Activated CD4-positive, alpha-beta T cell treated with anti-CD3 and anti-CD28 coated beads for 36 hours (primary cell): ENCODE measurements around the gene GLB1L. TPM values are rescaled to one million over a fixed set of nuclear protein-coding genes. Genes with fewer than 3 reads are reported as not detected.
"Not testable (repeated sequence)": the region's sequence is repeated elsewhere in the genome, so short reads cannot be mapped to it uniquely, and the experiment has no call there.

Experiments
- ATAC-seq: fragments of 200-7000 bp; cut with Tn5 transposase; one replicate; pipeline ENCODE4 v1.10.0; 2021; ENCODE audit warnings: mild to moderate bottlenecking, moderate library complexity
- CTCF ChIA-PET: fragments of 350-600 bp; sonication (Branson Sonifier 250); formaldehyde crosslinking; loops from one replicate; lab custom pipeline; 2021; ENCODE audit warnings: antibody characterized with exemption; lab: Charles Lee
- POLR2A ChIA-PET: fragments of 350-600 bp; sonication (Branson Sonifier 250); formaldehyde crosslinking; loops from one replicate; lab custom pipeline; 2021; ENCODE audit warnings: antibody characterized with exemption, inconsistent platforms; lab: Charles Lee
- DNase-seq: peaks from one replicate; pipeline ENCODE4 v3.0.0-alpha.2; 2020
- H3K27ac Mint-ChIP-seq: one replicate; pipeline ENCODE4 v1.8.0; 2021; ENCODE audit warnings: mixed read lengths
- H3K27me3 Mint-ChIP-seq: one replicate; pipeline ENCODE4 v1.8.0; 2021; ENCODE audit warnings: mixed read lengths
- H3K36me3 Mint-ChIP-seq: one replicate; pipeline ENCODE4 v1.8.0; 2021; ENCODE audit warnings: low read depth, mixed read lengths
- H3K4me1 Mint-ChIP-seq: one replicate; pipeline ENCODE4 v1.8.0; 2021; ENCODE audit warnings: mixed read lengths
- H3K4me3 Mint-ChIP-seq: one replicate; pipeline ENCODE4 v1.8.0; 2021; ENCODE audit warnings: mild to moderate bottlenecking, moderate library complexity, mixed read lengths
- H3K9me3 Mint-ChIP-seq: one replicate; pipeline ENCODE4 v1.8.0; 2021; ENCODE audit warnings: low read depth, mixed read lengths
- intact Hi-C, 2 experiments: fragments of 100-400 bp; cut with DNase I in 1 of 2; cut with micrococcal nuclease in 1 of 2; formaldehyde crosslinking; loops; one replicate each; pipeline versions ENCODE4 v1.14.2 to v1.15.1; 2022 to 2024; cut with DNase I, micrococcal nuclease
- total RNA-seq, 2 experiments: library from RNA; stranded (reverse); gene quantifications; one replicate each; pipeline ENCODE4 v1.2.3, GENCODE V29; 2021

The GLB1L gene
- total RNA-seq, 2 experiments from 2014 or later, result 2.7 to 4.2 TPM

DNA sequence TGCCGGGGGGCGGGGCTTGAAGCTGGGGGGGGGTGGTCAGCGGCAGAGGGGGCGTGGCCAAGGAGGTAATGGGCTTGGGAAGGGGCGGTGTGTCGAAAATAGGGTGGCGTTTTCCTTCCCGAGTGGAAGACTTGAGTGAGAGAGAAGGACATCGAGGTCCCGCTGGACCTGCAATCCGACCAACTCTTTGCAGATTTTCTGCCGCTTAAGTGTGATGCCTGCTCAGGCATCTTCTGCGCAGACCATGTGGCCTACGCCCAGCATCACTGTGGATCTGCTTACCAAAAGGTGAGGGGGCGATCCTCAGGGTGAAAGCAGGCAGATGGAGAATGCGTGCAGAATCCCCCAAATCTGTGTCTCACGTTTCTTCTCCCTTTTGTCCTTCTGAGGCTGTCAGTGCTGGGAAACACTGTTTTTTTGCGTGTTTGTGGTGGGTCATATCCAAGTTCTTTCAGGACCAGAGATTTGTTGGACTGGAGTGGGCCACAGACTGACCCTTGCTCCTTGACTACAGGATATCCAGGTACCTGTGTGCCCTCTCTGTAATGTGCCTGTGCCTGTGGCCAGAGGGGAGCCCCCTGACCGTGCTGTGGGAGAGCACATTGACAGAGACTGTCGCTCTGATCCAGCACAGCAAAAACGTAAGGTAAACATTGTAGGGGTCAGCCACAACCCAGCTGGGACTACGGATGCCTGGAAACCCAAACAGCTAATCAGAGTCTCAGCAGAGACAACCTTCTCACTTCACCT is 37.9 kb downstream of the GLB1L start:
- peaks cover 37% of the 10 kb centered on the region for H3K4me1 Mint-ChIP-seq
- peaks cover 29% of the 10 kb centered on the region for H3K36me3 Mint-ChIP-seq

DNA sequence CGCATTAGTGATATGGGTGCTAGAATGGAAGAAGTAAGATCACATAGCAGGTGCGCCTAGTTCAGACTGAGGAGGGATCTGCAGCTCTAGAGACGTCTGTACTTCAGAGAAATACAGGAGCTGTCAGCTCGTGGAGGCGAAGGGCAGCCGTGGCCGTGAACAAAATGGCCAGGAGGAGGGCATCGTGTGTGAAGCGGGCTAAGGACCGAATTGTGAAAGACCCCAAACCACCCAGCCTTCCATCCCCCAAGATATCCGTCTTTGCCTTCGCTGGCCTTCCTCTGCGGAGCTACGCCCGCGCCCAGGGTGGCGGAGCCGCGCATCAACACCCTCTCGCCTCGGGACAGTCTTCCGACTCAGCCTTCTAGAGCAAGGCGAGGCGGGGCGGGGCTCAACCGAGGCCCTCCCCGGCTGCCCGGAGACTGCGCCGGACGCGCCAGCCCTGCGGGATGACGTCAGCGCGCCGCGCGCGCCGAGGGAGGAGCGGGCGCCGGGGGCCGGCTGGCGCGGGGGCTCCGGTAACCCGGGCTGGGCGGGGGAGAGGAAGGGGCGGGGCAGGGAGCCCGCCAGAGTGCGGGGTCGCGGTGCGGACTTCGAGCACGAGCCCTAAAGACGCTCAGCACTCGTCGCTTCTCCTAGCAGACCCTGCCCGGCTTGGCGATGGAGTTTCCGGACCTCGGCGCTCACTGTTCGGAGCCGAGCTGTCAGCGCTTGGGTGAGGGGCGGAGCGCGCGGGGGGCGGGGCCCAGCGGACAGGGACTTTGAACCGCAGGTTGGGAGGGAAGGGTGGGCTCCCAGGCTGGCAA is 38.7 kb downstream of the GLB1L start, which contains the start of gene ZFAND2B:
Gene ZFAND2B (plus strand): TSS at position 455 of the 806 bp plus-strand sequence. CDS start 206 bp downstream, at position 661.
- CTCF ChIA-PET, result interaction anchor here (0.6 to 2.0 kb wide), 18 partner anchors 9 to 308 kb away, joined by 3 to 12 read pairs (median 4); partner anchors contain the start of genes CNPPD1, GLB1L, NHEJ1 and SLC23A3
- Mint-ChIP-seq H3K4me1 (peaks cover 34% of the 10 kb centered on the region), H3K36me3 (peaks cover 26% of the 10 kb centered on the region), H3K27ac (peak within 1 kb of the TSS; percentile 94), H3K4me3 (peak within 1 kb of the TSS; percentile 86), H3K27me3 (no peaks in the 10 kb centered on the region), H3K9me3 (peaks cover 3% of the 10 kb centered on the region)
- DNase-seq (peak; percentile 98), ATAC-seq (peak; percentile 96)
- POLR2A ChIA-PET, result interaction anchor here (0.5 to 1.7 kb wide), 9 partner anchors 12 to 53 kb away, joined by 3 to 14 read pairs (median 6); partner anchors contain the start of genes ABCB6, ANKZF1, ATG9A and CNPPD1
- intact Hi-C loops, result loop anchor here (1.0 to 5.0 kb wide), 19 partner anchors 11 to 800 kb away; partner anchors contain the start of genes ANKZF1 (in 2 of the 2), ATG9A (in 2 of the 2), DNAJB2 (in 2 of the 2) and NHEJ1 (in 2 of the 2)

More for the DNA sequence above, 37.9 kb downstream of the GLB1L start:
- peak overlapping the region; percentile 86 for H3K4me3 Mint-ChIP-seq
- peaks cover 3% of the 10 kb centered on the region for H3K9me3 Mint-ChIP-seq
- ATAC-seq (no peak), DNase-seq (no peak)
- CTCF ChIA-PET, result interaction anchor here (0.7 to 2.0 kb wide), 9 partner anchors 9 to 476 kb away, joined by 3 to 12 read pairs (median 5); partner anchors contain the start of genes CNPPD1 and NHEJ1
- peak overlapping the region; percentile 89 for H3K27ac Mint-ChIP-seq
- POLR2A ChIA-PET, result interaction anchor here (0.5 to 1.7 kb wide), 6 partner anchors 11 to 54 kb away, joined by 3 to 14 read pairs (median 7); partner anchors contain the start of genes ABCB6 and CNPPD1
- intact Hi-C loops, result loop anchor here (1.0 to 5.0 kb wide), 9 partner anchors 10 to 801 kb away; partner anchors contain the start of genes CHPF (in 1 of the 2), CNOT9 (in 1 of the 2), DNAJB2 (in 1 of the 2) and DNPEP (in 1 of the 2)
- H3K27me3 Mint-ChIP-seq, result no peaks in the 10 kb centered on the region

DNA sequence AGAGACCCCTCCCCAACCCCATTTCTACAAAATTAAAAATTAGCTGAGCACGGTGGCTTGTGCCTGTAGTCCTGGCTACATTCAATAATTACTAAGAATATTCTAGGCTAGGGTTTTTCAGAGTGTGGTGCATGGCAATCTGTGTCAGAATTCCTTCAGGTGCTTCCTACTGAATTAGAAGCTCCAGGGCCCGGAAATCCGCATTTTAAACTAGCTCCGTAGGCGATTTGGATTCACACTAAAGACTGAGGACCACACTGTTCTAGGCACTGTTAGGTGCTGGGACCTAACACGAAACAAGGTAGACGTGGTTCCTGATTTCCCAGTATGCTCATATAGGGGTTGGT is 39.3 kb downstream of the GLB1L start:
- H3K4me3 Mint-ChIP-seq, result peak overlapping the region; percentile 86
- ChIA-PET POLR2A (interaction anchor here (0.6 to 1.7 kb wide), 8 partner anchors 13 to 164 kb away, joined by 3 to 14 read pairs (median 4); partner anchors contain the start of genes ABCB6, ANKZF1, ATG9A and CNPPD1), CTCF (interaction anchor here (0.6 to 2.0 kb wide), 17 partner anchors 10 to 307 kb away, joined by 3 to 12 read pairs (median 5); partner anchors contain the start of genes CNPPD1, GLB1L, NHEJ1 and SLC23A3)
- peaks cover 33% of the 10 kb centered on the region for H3K4me1 Mint-ChIP-seq
- H3K27ac Mint-ChIP-seq, result peak overlapping the region; percentile 94
- intact Hi-C loops, result loop anchor here (1.0 to 5.0 kb wide), 17 partner anchors 12 to 799 kb away; partner anchors contain the start of genes ANKZF1 (in 2 of the 2), ATG9A (in 2 of the 2), DNAJB2 (in 2 of the 2) and NHEJ1 (in 2 of the 2)
- ATAC-seq (no peak), DNase-seq (no peak)
- H3K9me3 Mint-ChIP-seq, result peaks cover 5% of the 10 kb centered on the region
- H3K27me3 Mint-ChIP-seq, result no peaks in the 10 kb centered on the region
- H3K36me3 Mint-ChIP-seq, result peaks cover 22% of the 10 kb centered on the region

GRCh38 chr2:219205165-219205538 is 40.1 kb downstream of the GLB1L start:
- ChIA-PET POLR2A (interaction anchor here (0.8 kb wide), 1 partner anchor 34 kb away, joined by 3 read pairs; no protein-coding TSS in a partner anchor), CTCF (interaction anchor here (2.0 kb wide), 1 partner anchor 22 kb away, joined by 5 read pairs; no protein-coding TSS in a partner anchor)
- Mint-ChIP-seq H3K36me3 (peaks cover 20% of the 10 kb centered on the region), H3K4me3 (no peak overlapping the region), H3K9me3 (peaks cover 6% of the 10 kb centered on the region), H3K27ac (no peak overlapping the region), H3K27me3 (no peaks in the 10 kb centered on the region), H3K4me1 (peaks cover 38% of the 10 kb centered on the region)
- intact Hi-C loops, result loop anchor here in 1 of 2 experiments (5.0 kb wide), 1 partner anchor 337 kb away; the partner anchor contains the start of genes CHPF and TMEM198
- DNase-seq (no peak), ATAC-seq (no peak)

GRCh38 chr2:219204425-219205164 is 40.6 kb downstream of the GLB1L start:
- ATAC-seq, result no peak
- Mint-ChIP-seq H3K4me1 (peaks cover 35% of the 10 kb centered on the region), H3K27ac (no peak overlapping the region), H3K4me3 (no peak overlapping the region), H3K36me3 (peaks cover 18% of the 10 kb centered on the region), H3K27me3 (no peaks in the 10 kb centered on the region), H3K9me3 (peaks cover 6% of the 10 kb centered on the region)
- POLR2A ChIA-PET, result interaction anchor here (1.2 kb wide), 1 partner anchor 25 kb away, joined by 3 read pairs; the partner anchor contains the start of genes ANKZF1 and ATG9A
- intact Hi-C loops, result loop anchor here in 1 of 2 experiments (5.0 kb wide), 1 partner anchor 338 kb away; the partner anchor contains the start of genes CHPF and TMEM198
- CTCF ChIA-PET, result interaction anchor here (0.6 kb wide), 1 partner anchor 236 kb away, joined by 4 read pairs; no protein-coding TSS in a partner anchor
- no peak for DNase-seq

- POLR2A ChIA-PET, H3K36me3 Mint-ChIP-seq, ATAC-seq, intact Hi-C loops, DNase-seq, H3K27me3 Mint-ChIP-seq, H3K9me3 Mint-ChIP-seq, H3K4me3 Mint-ChIP-seq: not testable (repeated sequence)
- Mint-ChIP-seq H3K4me1 (peaks cover 11% of the 10 kb centered on the region), H3K27ac (peak overlapping the region; percentile 89)
- CTCF ChIA-PET, result interaction anchor here (0.8 kb wide), 1 partner anchor 15 kb away, joined by 4 read pairs; no protein-coding TSS in a partner anchor
Measured at GRCh38 chr2:219201331-219201730, 43.9 kb downstream of the GLB1L start.

- intact Hi-C loops, result not testable (repeated sequence)
Measured at GRCh38 chr2:219200502-219201326, 44.5 kb downstream of the GLB1L start.

DNA sequence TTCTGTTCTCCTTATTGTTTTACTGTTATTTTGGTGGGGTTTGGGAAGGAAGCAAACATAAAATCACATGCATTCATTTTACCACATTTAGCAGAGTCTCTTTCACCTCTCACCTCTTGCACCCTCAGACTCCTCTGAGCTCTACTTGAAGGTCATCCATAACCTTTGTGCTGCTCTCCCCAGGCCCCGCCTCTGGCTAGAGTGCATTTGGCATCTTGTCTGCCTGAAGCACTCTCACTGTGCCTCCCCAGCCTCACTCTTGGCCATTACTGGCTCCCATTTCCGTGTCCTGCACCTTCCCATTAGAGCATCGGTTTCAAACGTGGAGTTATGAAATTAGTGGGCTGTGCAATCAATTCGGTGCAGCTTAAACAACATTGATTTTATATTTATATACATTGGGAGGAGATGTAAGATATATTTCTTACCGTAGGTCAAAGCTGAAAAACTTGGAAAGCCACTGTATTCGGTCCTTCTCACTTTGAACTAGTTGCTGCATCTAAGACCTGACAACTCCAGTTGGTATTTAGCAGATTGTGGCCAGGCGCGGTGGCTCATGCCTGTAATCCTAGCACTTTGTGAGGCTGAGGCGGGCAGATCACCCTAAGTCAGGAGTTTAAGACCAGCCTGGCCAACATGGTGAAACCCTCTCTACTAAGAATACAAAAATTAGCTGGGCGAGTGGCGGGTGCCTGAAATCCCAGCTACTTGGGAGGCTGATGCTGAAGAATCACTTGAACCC is 45.6 kb downstream of the GLB1L start:
- Mint-ChIP-seq H3K27ac (no peak overlapping the region), H3K36me3 (no peaks in the 10 kb centered on the region), H3K4me1 (peaks cover 8% of the 10 kb centered on the region), H3K4me3 (no peak overlapping the region), H3K9me3 (peaks cover 6% of the 10 kb centered on the region), H3K27me3 (no peaks in the 10 kb centered on the region)
- intact Hi-C loops, result no loop called here
- no peak for DNase-seq
- ChIA-PET CTCF (interaction anchor here (0.6 to 5.0 kb wide), 6 partner anchors 15 to 192 kb away, joined by 3 to 19 read pairs (median 4); partner anchors contain the start of gene SLC23A3), POLR2A (interaction anchor here (0.7 to 1.3 kb wide), 2 partner anchors 50 to 95 kb away, joined by 3 to 4 read pairs; no protein-coding TSS in a partner anchor)
- ATAC-seq, result no peak

More at GRCh38 chr2:219200502-219201326, 44.5 kb downstream of the GLB1L start:
- not testable (repeated sequence) for H3K4me1 Mint-ChIP-seq, H3K9me3 Mint-ChIP-seq, H3K36me3 Mint-ChIP-seq, ATAC-seq, H3K27me3 Mint-ChIP-seq
- ChIA-PET CTCF (interaction anchor here (0.6 to 5.0 kb wide), 7 partner anchors 11 to 171 kb away, joined by 3 to 19 read pairs (median 4); partner anchors contain the start of gene SLC23A3), POLR2A (interaction anchor here (0.7 kb wide), 1 partner anchor 49 kb away, joined by 3 read pairs; no protein-coding TSS in a partner anchor)
- Mint-ChIP-seq H3K27ac (peak overlapping the region; percentile 89), H3K4me3 (peak overlapping the region; percentile 68)
- peak; percentile 48 for DNase-seq
